ENCODE measurements around the gene EOMES. TPM values are rescaled to one million over a fixed set of nuclear protein-coding genes. Genes with fewer than 3 reads are reported as not detected.

EOMES gene
- total and polyA plus RNA-seq, 2 of the 4 experiments (the other 2 are of a cell fraction) = not detected

DNA sequence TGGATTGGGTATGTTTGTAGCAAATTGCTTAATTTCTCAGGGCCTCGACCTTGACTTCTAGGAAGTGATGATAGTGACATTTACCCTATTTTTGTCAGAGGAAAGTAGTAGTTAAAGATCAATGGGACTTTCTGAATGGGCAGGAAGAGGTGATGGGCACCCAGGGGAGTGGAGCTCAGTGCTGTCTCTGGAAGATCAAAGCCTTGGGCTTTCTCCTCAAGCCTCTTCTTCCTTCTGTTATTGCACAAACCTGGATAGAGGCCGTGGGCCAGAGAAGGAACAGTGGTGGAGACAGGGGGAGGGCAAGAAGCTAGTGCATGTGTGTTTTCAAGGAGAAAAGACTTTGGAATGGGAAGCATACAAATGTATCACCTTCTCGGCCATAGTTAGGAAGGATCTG, 44.9 kb upstream of the EOMES start:
- Histone ChIP-seq H3K4ac (ENCODE audit: low read depth, low read length) (no peak overlapping the region), H2AFZ (replicated peaks; ENCODE audit: low read length, poor library complexity) (no peak overlapping the region), H4K5ac (ENCODE audit: low read depth, low read length) (no peak overlapping the region), H3K18ac (ENCODE audit: low read depth, low read length) (no peak overlapping the region), H2BK20ac (ENCODE audit: low read depth, low read length) (no peak overlapping the region), H2BK5ac (ENCODE audit: low read depth, low read length, poor library complexity, severe bottlenecking) (no peak overlapping the region), H3K36me3 (ENCODE audit: control insufficient read depth, insufficient read depth, low read length) (no peaks in the 10 kb centered on the region), H2AK5ac (ENCODE audit: low read depth, low read length) (no peak overlapping the region), H3K9me3 (ENCODE audit: control insufficient read depth, insufficient read depth, low read length) (no peaks in the 10 kb centered on the region), H3K4me1 (ENCODE audit: control insufficient read depth, insufficient read depth, low read length) (no peaks in the 10 kb centered on the region), H3K9me1 (ENCODE audit: insufficient read depth, low read length) (peaks cover 3% of the 10 kb centered on the region; the same call in 1 of the 2 replicates), H4K91ac (ENCODE audit: insufficient read depth, low read depth, low read length) (no peak overlapping the region), H3K56ac (ENCODE audit: extremely low read depth, insufficient read depth, low read length) (no peak overlapping the region), H3K27ac (ENCODE audit: insufficient read depth, low read length) (no peak overlapping the region), H3K79me1 (ENCODE audit: low read depth in 1 of 2, low read length in 2 of 2) (no peaks in the 10 kb centered on the region), H3K14ac (replicated peaks; ENCODE audit: low read depth, low read length) (no peak overlapping the region), H4K20me1 (ENCODE audit: insufficient read depth, low read length) (no peaks in the 10 kb centered on the region), H2AK9ac (replicated peaks; ENCODE audit: low read depth, low read length, poor library complexity) (no peak overlapping the region), H3K4me3 (ENCODE audit: insufficient read depth, low read depth, low read length) (no peak overlapping the region), H4K8ac (ENCODE audit: low read depth in 2 of 2, low read length in 2 of 2) (no peak overlapping the region), H3K23ac (ENCODE audit: low read depth, low read length) (no peak overlapping the region), H3K9ac (ENCODE audit: low read depth, low read length) (no peak overlapping the region), H2BK120ac (ENCODE audit: low read depth, low read length) (no peak overlapping the region), H3K27me3 (ENCODE audit: control insufficient read depth, insufficient read depth, low read length) (peaks cover 2% of the 10 kb centered on the region; the same call in 1 of the 2 replicates), H3K4me2 (ENCODE audit: low read depth, low read length) (no peak overlapping the region), H2BK15ac (ENCODE audit: low read depth, low read length) (no peak overlapping the region)
- DNase-seq (no peak), ATAC-seq (ENCODE audit: low read depth) (no peak)
- no CpG with 5 or more reads among the region's 3 CpGs for WGBS, 2 experiments (ENCODE audit: extremely low coverage in 2 of 2, insufficient read length in 1 of 2)
- intact Hi-C loops (cut with micrococcal nuclease) = no loop called here
- in situ Hi-C loops (cut with MboI; ENCODE audit: low sequenced_read_pairs) = no loop called here
- dilution Hi-C loops (cut with HindIII; ENCODE audit: low sequenced_read_pairs, unreplicated experiment) = no loop called here
- TF ChIP-seq, protein P1, sequence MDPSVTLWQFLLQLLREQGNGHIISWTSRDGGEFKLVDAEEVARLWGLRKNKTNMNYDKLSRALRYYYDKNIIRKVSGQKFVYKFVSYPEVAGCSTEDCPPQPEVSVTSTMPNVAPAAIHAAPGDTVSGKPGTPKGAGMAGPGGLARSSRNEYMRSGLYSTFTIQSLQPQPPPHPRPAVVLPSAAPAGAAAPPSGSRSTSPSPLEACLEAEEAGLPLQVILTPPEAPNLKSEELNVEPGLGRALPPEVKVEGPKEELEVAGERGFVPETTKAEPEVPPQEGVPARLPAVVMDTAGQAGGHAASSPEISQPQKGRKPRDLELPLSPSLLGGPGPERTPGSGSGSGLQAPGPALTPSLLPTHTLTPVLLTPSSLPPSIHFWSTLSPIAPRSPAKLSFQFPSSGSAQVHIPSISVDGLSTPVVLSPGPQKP (IDR thresholded peaks at IDR 0.05; ENCODE audit: borderline replicate concordance, low read depth, low read length) = no peak
- TF ChIP-seq RFX5 (IDR thresholded peaks at IDR 0.05; ENCODE audit: low read depth, low read length) (no peak), CEBPB (IDR thresholded peaks at IDR 0.05; ENCODE audit: low read depth, low read length) (no peak), SMC3 (IDR thresholded peaks at IDR 0.05; ENCODE audit: low read depth, low read length) (no peak), MAZ (IDR thresholded peaks at IDR 0.05; ENCODE audit: borderline replicate concordance, low read depth, low read length) (no peak)
- POLR2A ChIA-PET (ENCODE audit: unreplicated experiment) = no interaction called here
- CTCF ChIA-PET = no interaction called here
- no TSS peak for BruUV-seq (replicated peaks)
